Endothelial cell of umbilical vein (primary cell): ENCODE measurements around the gene CYP4F22. TPM values are rescaled to one million over a fixed set of nuclear protein-coding genes. Genes with fewer than 3 reads are reported as not detected.

Experiments
- BruUV-seq: library from RNA; stranded (reverse); fragments of 400-500 nt; replicated peaks from 2 replicates; lab custom pipeline; 2021; lab: Mats Ljungman, UMichigan
- CTCF ChIA-PET: fragments of 300-600, 350-600 bp; sonication (Branson Sonifier 250); formaldehyde crosslinking; loops from one replicate; lab custom pipeline; 2021; ENCODE audit warnings: antibody characterized with exemption, inconsistent platforms; lab: Charles Lee
- POLR2A ChIA-PET: fragments of 300-600, 350-600 bp; sonication (Branson Sonifier 250); formaldehyde crosslinking; loops from one replicate; lab custom pipeline; 2021; ENCODE audit warnings: antibody characterized with exemption, inconsistent platforms; lab: Charles Lee
- DNase-seq: peaks from one replicate; pipeline ENCODE4 v3.0.0-alpha.2; 2011; ENCODE audit warnings: low read depth, low spot score
- FAIRE-seq: peaks from 2 replicates; lab custom pipeline; 2011; peaks lifted over from hg19 to GRCh38; lab: Jason Lieb, UNC
- H2AFZ ChIP-seq: 2 replicates; pipeline ENCODE4 v1.6.0; 2012; ENCODE audit warnings: low read depth, low read length, control low read depth, inconsistent platforms
- H3K27ac ChIP-seq: 2 replicates; pipeline ENCODE4 v1.5.1; 2011; ENCODE audit warnings: low read depth, mild to moderate bottlenecking, control low read depth, low read length, moderate library complexity; ENCODE audit not compliant: insufficient read depth
- H3K27me3 ChIP-seq, 2 experiments: 2 replicates each; pipeline versions ENCODE4 v1.6.0 to v1.6.1; 2011; ENCODE audit warnings: low read length in 2 of 2, mixed read lengths in 1 of 2; ENCODE audit not compliant: control insufficient read depth in 2 of 2, insufficient read depth in 2 of 2
- H3K36me3 ChIP-seq, 2 experiments: 2 replicates in 1 of 2; 3 replicates in 1 of 2; pipeline ENCODE4 v1.5.1; 2011; ENCODE audit warnings: low read length in 2 of 2, mild to moderate bottlenecking in 1 of 2, moderate library complexity in 1 of 2; ENCODE audit not compliant: control insufficient read depth in 2 of 2, insufficient read depth in 2 of 2; ENCODE audit errors: extremely low read depth in 1 of 2
- H3K4me1 ChIP-seq: 3 replicates; pipeline ENCODE4 v1.5.1; 2011; ENCODE audit warnings: mild to moderate bottlenecking, low read length; ENCODE audit not compliant: control insufficient read depth, insufficient read depth; ENCODE audit errors: extremely low read depth
- H3K4me2 ChIP-seq: 2 replicates; pipeline ENCODE4 v1.6.1; 2011; ENCODE audit warnings: low read length, control low read depth, mixed read lengths; ENCODE audit not compliant: insufficient read depth
- H3K4me3 ChIP-seq, 3 experiments: fragments of 200-600 bp in 1 of 3; sonication (generic), shearing (Covaris generic) in 1 of 3; replicated peaks in 1 of 3; 2 replicates each; pipeline ENCODE4 v1.5.1; 2011 to 2016; ENCODE audit warnings: control low read depth in 3 of 3, low read length in 3 of 3, mild to moderate bottlenecking in 2 of 3, inconsistent platforms in 1 of 3, low read depth in 1 of 3, moderate library complexity in 1 of 3; ENCODE audit not compliant: insufficient read depth in 1 of 3
- H3K79me2 ChIP-seq: 2 replicates; pipeline ENCODE4 v1.6.0; 2012; ENCODE audit warnings: low read length, inconsistent platforms; ENCODE audit not compliant: control insufficient read depth, insufficient read depth
- H3K9ac ChIP-seq: replicated peaks from 2 replicates; pipeline ENCODE3; 2011; ENCODE audit warnings: low read length, control low read depth; ENCODE audit not compliant: insufficient read depth; ENCODE audit errors: extremely low read depth
- H3K9me1 ChIP-seq: replicated peaks from 3 replicates; pipeline ENCODE4 v1.6.0; 2011; ENCODE audit warnings: mild to moderate bottlenecking, low read length; ENCODE audit not compliant: control insufficient read depth, insufficient read depth; ENCODE audit errors: extremely low read depth
- H3K9me3 ChIP-seq: replicated peaks from 2 replicates; pipeline ENCODE4 v1.5.1; 2012; ENCODE audit warnings: low read length, inconsistent platforms; ENCODE audit not compliant: control insufficient read depth, insufficient read depth
- H4K20me1 ChIP-seq: replicated peaks from 2 replicates; pipeline ENCODE3; 2011; ENCODE audit warnings: mild to moderate bottlenecking, low read length; ENCODE audit not compliant: control insufficient read depth, insufficient read depth; ENCODE audit errors: extremely low read depth
- CTCF ChIP-seq, 2 donors: IDR thresholded peaks; 1 replicate in 1 of 2; 2 replicates in 1 of 2; pipeline ENCODE4 v1.5.1; 2011; ENCODE audit warnings: low read length in 2 of 2, mild to moderate bottlenecking in 2 of 2, moderate library complexity in 2 of 2, control low read depth in 1 of 2, inconsistent platforms in 1 of 2, low read depth in 1 of 2; ENCODE audit not compliant: insufficient read depth in 1 of 2; ENCODE audit errors: extremely low read depth in 1 of 2
- EZH2 ChIP-seq: IDR thresholded peaks from 2 replicates; pipeline ENCODE4 v1.6.1; 2012; ENCODE audit warnings: borderline replicate concordance, low read depth, mild to moderate bottlenecking, moderate library complexity, low read length, inconsistent platforms; ENCODE audit not compliant: severe bottlenecking
- FOS ChIP-seq: IDR thresholded peaks from 2 replicates; pipeline ENCODE4 v1.6.1; 2011; ENCODE audit warnings: mild to moderate bottlenecking, low read length, moderate library complexity, borderline replicate concordance; ENCODE audit not compliant: insufficient read depth
- GATA2 ChIP-seq: IDR thresholded peaks from 2 replicates; pipeline ENCODE4 v1.7.0; 2011; ENCODE audit warnings: low read depth, mild to moderate bottlenecking, moderate library complexity, mixed read lengths, low read length; ENCODE audit not compliant: insufficient read length, insufficient read depth
- JUN ChIP-seq: IDR thresholded peaks from 2 replicates; pipeline ENCODE4 v1.6.1; 2011; ENCODE audit warnings: borderline replicate concordance, low read depth; ENCODE audit not compliant: insufficient read length, insufficient read depth
- MAX ChIP-seq: IDR thresholded peaks from 2 replicates; pipeline ENCODE4 v1.6.1; 2011; ENCODE audit not compliant: insufficient read depth, insufficient read length
- MYC ChIP-seq: IDR thresholded peaks from one replicate; pipeline ENCODE4 v1.6.1; 2011; ENCODE audit warnings: mild to moderate bottlenecking, low read depth, low read length
- POLR2A ChIP-seq: IDR thresholded peaks from 2 replicates; pipeline ENCODE4 v1.6.1; 2012; ENCODE audit warnings: low read depth, mild to moderate bottlenecking, control low read depth, low read length
- POLR2AphosphoS5 ChIP-seq: IDR thresholded peaks from 2 replicates; pipeline ENCODE4 v1.6.1; 2012; ENCODE audit warnings: low read depth, mild to moderate bottlenecking, control low read depth, low read length, moderate library complexity; ENCODE audit not compliant: insufficient read depth
- dilution Hi-C: fragments of 300-500 bp; cut with MboI; formaldehyde crosslinking; loops from one replicate; pipeline ENCODE4 v1.15.0; 2019; ENCODE audit warnings: low sequenced_read_pairs; ENCODE audit not compliant: extremely low pct_ligation_motif_present
- intact Hi-C: fragments of 100-400 bp; cut with micrococcal nuclease; formaldehyde crosslinking; loops from one replicate; pipeline ENCODE4 v1.10.0; 2022
- polyA plus RNA-seq, 4 experiments: library from polyadenylated mRNA; depleted of rRNA in 3 of 4; stranded (reverse) in 3 of 4; unstranded in 1 of 4; fragments of >200 nt; gene quantifications; 2 replicates each; pipeline versions ENCODE4 v1.2.1 to v1.2.3, GENCODE V29; 2011 to 2012; ENCODE audit warnings: missing spikeins in 1 of 4
- total RNA-seq: library from RNA; stranded (reverse); gene quantifications from 2 replicates; pipeline ENCODE4 v1.2.3, GENCODE V29; 2021

The CYP4F22 gene
- total and polyA plus RNA-seq, 2 donors (not counting 3 experiments of a cell fraction or from before 2014, with no cell fraction given), result not detected

- CTCF ChIA-PET, result interaction anchor here (0.6 to 1.6 kb wide), 5 partner anchors 11 to 1050 kb away, joined by 3 to 6 read pairs (median 4); no protein-coding TSS in a partner anchor
- Histone ChIP-seq H3K9ac (no peak overlapping the region), H2AFZ (no peak overlapping the region), H3K4me1 (no peaks in the 10 kb centered on the region), H4K20me1 (no peaks in the 10 kb centered on the region), H3K4me3 (no peak overlapping the region), H3K36me3 (no peaks in the 10 kb centered on the region), H3K27ac (no peak overlapping the region), H3K9me1 (no peaks in the 10 kb centered on the region), H3K79me2 (no peaks in the 10 kb centered on the region), H3K27me3 (no peaks in the 10 kb centered on the region), H3K9me3 (no peaks in the 10 kb centered on the region), H3K4me2 (no peak overlapping the region)
- dilution Hi-C loops, result no loop called here
- TF ChIP-seq MAX (no peak), MYC (no peak), JUN (no peak), GATA2 (no peak), CTCF (IDR thresholded peaks at IDR 0.05; ENCODE audit: extremely low read depth in 1 of 2, insufficient read depth in 1 of 2, low read depth in 1 of 2, low read length in 2 of 2) (no peak)
- POLR2A ChIA-PET, result no interaction called here
- FAIRE-seq, result no peak
- no peak for DNase-seq
- intact Hi-C loops, result no loop called here
- BruUV-seq, result no TSS peak
Observed at GRCh38 chr19:15544970-15545369, 36.6 kb downstream of the CYP4F22 start.

GRCh38 chr19:15548648-15549047 lies 40.3 kb downstream of the CYP4F22 start:
- no peak for DNase-seq
- H3K27me3 ChIP-seq, result no peaks in the 10 kb centered on the region
- ChIA-PET CTCF (no interaction called here), POLR2A (no interaction called here)
- no peak overlapping the region for H2AFZ ChIP-seq
- BruUV-seq, result no TSS peak
- H3K4me3 ChIP-seq, result no peak overlapping the region
- no peaks in the 10 kb centered on the region for H3K79me2 ChIP-seq
- no peak for FAIRE-seq
- no peak overlapping the region for H3K4me2 ChIP-seq
- H4K20me1 ChIP-seq, result no peaks in the 10 kb centered on the region
- TF ChIP-seq POLR2A (no peak), FOS (no peak), MAX (no peak), CTCF (IDR thresholded peaks at IDR 0.05; ENCODE audit: extremely low read depth in 1 of 2, insufficient read depth in 1 of 2, low read depth in 1 of 2, low read length in 2 of 2) (no peak), JUN (no peak), POLR2AphosphoS5 (no peak), MYC (no peak), GATA2 (no peak), EZH2 (no peak)
- intact Hi-C loops, result no loop called here
- no peaks in the 10 kb centered on the region for H3K9me1 ChIP-seq
- dilution Hi-C loops, result no loop called here
- H3K36me3 ChIP-seq, result no peaks in the 10 kb centered on the region
- H3K4me1 ChIP-seq, result peaks cover 4% of the 10 kb centered on the region
- H3K27ac ChIP-seq, result no peak overlapping the region
- H3K9me3 ChIP-seq, result no peaks in the 10 kb centered on the region
- no peak overlapping the region for H3K9ac ChIP-seq
